ENCODE measurements around the gene FAM170B.

Gene FAM170B

GRCh38 chr10:49089557-49090188, 44.1 kb downstream of the FAM170B start:
- no peak overlapping the region for H3K4me3 ChIP-seq (ENCODE audit: low read length)
- no peaks in the 10 kb centered on the region for H3K79me2 ChIP-seq (ENCODE audit: low read length)
- H4K20me1 ChIP-seq (ENCODE audit: insufficient read depth, low read length) = no peaks in the 10 kb centered on the region
- H3K4me2 ChIP-seq (ENCODE audit: low read length) = no peak overlapping the region
- H3K27me3 ChIP-seq (ENCODE audit: low read depth, low read length) = no peaks in the 10 kb centered on the region
- H3K36me3 ChIP-seq (replicated peaks; ENCODE audit: low read depth, low read length) = no peaks in the 10 kb centered on the region
- TF ChIP-seq EZH2phosphoT487 (IDR thresholded peaks at IDR 0.05; ENCODE audit: low read depth) = no peak
- TF ChIP-seq CTCF (IDR thresholded peaks at IDR 0.05; ENCODE audit: low read depth, low read length) = no peak
- H3K4me1 ChIP-seq (ENCODE audit: low read length) = no peaks in the 10 kb centered on the region
- H3K9ac ChIP-seq (ENCODE audit: low read length) = no peak overlapping the region
- no peaks in the 10 kb centered on the region for H3K9me3 ChIP-seq (ENCODE audit: insufficient read depth, low read length)
- H3K27ac ChIP-seq (ENCODE audit: low read length) = no peak overlapping the region
- no peak overlapping the region for H2AFZ ChIP-seq (ENCODE audit: low read depth, low read length)

- no peak overlapping the region for H3K9ac ChIP-seq (ENCODE audit: low read length)
- H4K20me1 ChIP-seq (ENCODE audit: insufficient read depth, low read length) = no peaks in the 10 kb centered on the region
- no peaks in the 10 kb centered on the region for H3K27me3 ChIP-seq (ENCODE audit: low read depth, low read length)
- H3K36me3 ChIP-seq (replicated peaks; ENCODE audit: low read depth, low read length) = no peaks in the 10 kb centered on the region
- H3K4me3 ChIP-seq (ENCODE audit: low read length) = no peak overlapping the region
- TF ChIP-seq EZH2phosphoT487 (IDR thresholded peaks at IDR 0.05; ENCODE audit: low read depth) (no peak), CTCF (IDR thresholded peaks at IDR 0.05; ENCODE audit: low read depth, low read length) (no peak)
- no peaks in the 10 kb centered on the region for H3K79me2 ChIP-seq (ENCODE audit: low read length)
- no peak overlapping the region for H3K27ac ChIP-seq (ENCODE audit: low read length)
- H3K9me3 ChIP-seq (ENCODE audit: insufficient read depth, low read length) = no peaks in the 10 kb centered on the region
- no peak overlapping the region for H2AFZ ChIP-seq (ENCODE audit: low read depth, low read length)
- H3K4me2 ChIP-seq (ENCODE audit: low read length) = no peak overlapping the region
- no peaks in the 10 kb centered on the region for H3K4me1 ChIP-seq (ENCODE audit: low read length)
Measured at GRCh38 chr10:49089152-49089551, 44.7 kb downstream of the FAM170B start.

- no peak overlapping the region for H3K27ac ChIP-seq (ENCODE audit: low read length)
- no peak overlapping the region for H3K4me2 ChIP-seq (ENCODE audit: low read length)
- H3K79me2 ChIP-seq (ENCODE audit: low read length) = no peaks in the 10 kb centered on the region
- H3K9ac ChIP-seq (ENCODE audit: low read length) = no peak overlapping the region
- H3K9me3 ChIP-seq (ENCODE audit: insufficient read depth, low read length) = no peaks in the 10 kb centered on the region
- H4K20me1 ChIP-seq (ENCODE audit: insufficient read depth, low read length) = no peaks in the 10 kb centered on the region
- H2AFZ ChIP-seq (ENCODE audit: low read depth, low read length) = no peak overlapping the region
- H3K27me3 ChIP-seq (ENCODE audit: low read depth, low read length) = no peaks in the 10 kb centered on the region
- H3K4me1 ChIP-seq (ENCODE audit: low read length) = peaks cover 21% of the 10 kb centered on the region
- TF ChIP-seq EZH2phosphoT487 (IDR thresholded peaks at IDR 0.05; ENCODE audit: low read depth) (no peak), CTCF (IDR thresholded peaks at IDR 0.05; ENCODE audit: low read depth, low read length) (no peak)
- H3K36me3 ChIP-seq (replicated peaks; ENCODE audit: low read depth, low read length) = no peaks in the 10 kb centered on the region
- H3K4me3 ChIP-seq (ENCODE audit: low read length) = no peak overlapping the region
Measured at GRCh38 chr10:49086889-49087288, 46.9 kb downstream of the FAM170B start.

GRCh38 chr10:49083261-49083660, 50.6 kb downstream of the FAM170B start:
- H4K20me1 ChIP-seq (ENCODE audit: insufficient read depth, low read length) = no peaks in the 10 kb centered on the region
- peak overlapping the region; percentile 59; the same call in 1 of the 2 replicates for H2AFZ ChIP-seq (ENCODE audit: low read depth, low read length)
- no peaks in the 10 kb centered on the region for H3K9me3 ChIP-seq (ENCODE audit: insufficient read depth, low read length)
- no peaks in the 10 kb centered on the region for H3K36me3 ChIP-seq (replicated peaks; ENCODE audit: low read depth, low read length)
- H3K4me2 ChIP-seq (ENCODE audit: low read length) = peak overlapping the region; percentile 60
- peak overlapping the region; percentile 25 for H3K27ac ChIP-seq (ENCODE audit: low read length)
- peak overlapping the region; percentile 19; the same call in 1 of the 2 replicates for H3K9ac ChIP-seq (ENCODE audit: low read length)
- H3K27me3 ChIP-seq (ENCODE audit: low read depth, low read length) = no peaks in the 10 kb centered on the region
- peaks cover 36% of the 10 kb centered on the region for H3K4me1 ChIP-seq (ENCODE audit: low read length)
- H3K4me3 ChIP-seq (ENCODE audit: low read length) = peak overlapping the region; percentile 45
- TF ChIP-seq CTCF (IDR thresholded peaks at IDR 0.05; ENCODE audit: low read depth, low read length) (no peak), EZH2phosphoT487 (IDR thresholded peaks at IDR 0.05; ENCODE audit: low read depth) (no peak)
- no peaks in the 10 kb centered on the region for H3K79me2 ChIP-seq (ENCODE audit: low read length)
